HepG2 (cell line): ENCODE results near the gene MYBPC2. TPM values are rescaled to one million over a fixed set of nuclear protein-coding genes. Genes with fewer than 3 reads are reported as not detected.

Experiments
- ATAC-seq: fragments of 200-7000 bp; cut with Tn5 transposase; 3 replicates; pipeline ENCODE4 v1.9.1; 2020; ENCODE audit warnings: mild to moderate bottlenecking, moderate library complexity
- BruUV-seq: library from RNA; stranded (reverse); fragments of 400-500 nt; replicated peaks from 2 replicates; lab custom pipeline; 2021; lab: Mats Ljungman, UMichigan
- CTCF ChIA-PET: fragments of 300-600 bp; formaldehyde crosslinking; extraction: SDS; loops from one replicate; lab custom pipeline; 2021; ENCODE audit warnings: low total read pairs, inconsistent platforms, low intra/inter-chr PET ratio; lab: Yijun Ruan, JAX
- POLR2A ChIA-PET: fragments of 350-600 bp; sonication (Branson Sonifier 250); formaldehyde crosslinking; loops from one replicate; lab custom pipeline; 2020; ENCODE audit warnings: antibody characterized with exemption, inconsistent platforms; lab: Yijun Ruan, JAX
- DNase-seq: peaks from one replicate; pipeline ENCODE4 v3.0.0-alpha.2; 2015; ENCODE audit warnings: low spot score
- FAIRE-seq: peaks from 3 replicates; lab custom pipeline; 2011; peaks lifted over from hg19 to GRCh38; lab: Jason Lieb, UNC
- H2AFZ ChIP-seq: one replicate; pipeline ENCODE4 v1.6.1; 2011; ENCODE audit warnings: low read length, inconsistent platforms
- H3K27ac ChIP-seq: fragments of 300-600 bp; 3 replicates; pipeline ENCODE4 v1.8.0; 2011; ENCODE audit warnings: mixed run types, mild to moderate bottlenecking, mixed read lengths, low read length, inconsistent platforms; ENCODE audit not compliant: insufficient read depth; ENCODE audit errors: extremely low read length
- H3K27me3 ChIP-seq, 2 experiments: fragments of 200-600 bp in 1 of 2; 2 replicates in 1 of 2; 3 replicates in 1 of 2; pipeline versions ENCODE4 v1.6.0 to v1.8.0; 2011; ENCODE audit warnings: low read length in 2 of 2, mild to moderate bottlenecking in 2 of 2, moderate library complexity in 2 of 2, inconsistent platforms in 1 of 2; ENCODE audit not compliant: insufficient read depth in 2 of 2, control insufficient read depth in 1 of 2
- H3K36me3 ChIP-seq, 2 experiments: fragments of 200-600 bp in 1 of 2; replicated peaks in 1 of 2; 2 replicates in 1 of 2; 3 replicates in 1 of 2; pipeline versions ENCODE4 v1.5.1 to v1.8.0; 2011; ENCODE audit warnings: low read length in 2 of 2, inconsistent platforms in 1 of 2; ENCODE audit not compliant: insufficient read depth in 2 of 2, control insufficient read depth in 1 of 2
- H3K4me1 ChIP-seq: 2 replicates; pipeline ENCODE4 v1.5.1; 2012; ENCODE audit warnings: low read length, inconsistent platforms; ENCODE audit not compliant: insufficient read depth
- H3K4me2 ChIP-seq: 2 replicates; pipeline ENCODE4 v1.6.0; 2011; ENCODE audit warnings: low read depth, low read length, inconsistent platforms
- H3K4me3 ChIP-seq, 3 experiments: fragments of 200-600 bp in 1 of 3; sonication (generic), shearing (Covaris generic) in 1 of 3; replicated peaks in 1 of 3; 2 replicates each; pipeline ENCODE4 v1.5.1; 2011 to 2016; ENCODE audit warnings: low read length in 3 of 3, inconsistent platforms in 2 of 3, low read depth in 2 of 3, mild to moderate bottlenecking in 2 of 3, control low read depth in 1 of 3, mixed read lengths in 1 of 3; ENCODE audit not compliant: insufficient read depth in 1 of 3
- H3K79me2 ChIP-seq: one replicate; pipeline ENCODE4 v1.6.1; 2011; ENCODE audit warnings: low read length, inconsistent platforms; ENCODE audit not compliant: insufficient read depth
- H3K9ac ChIP-seq: 2 replicates; pipeline ENCODE4 v1.6.0; 2011; ENCODE audit warnings: mild to moderate bottlenecking, low read depth, low read length, inconsistent platforms; ENCODE audit not compliant: insufficient read depth
- H3K9me3 ChIP-seq: 2 replicates; pipeline ENCODE4 v1.5.1; 2012; ENCODE audit warnings: mild to moderate bottlenecking, low read length
- H4K20me1 ChIP-seq: 2 replicates; pipeline ENCODE4 v1.6.0; 2011; ENCODE audit warnings: inconsistent platforms, mild to moderate bottlenecking, low read length, moderate library complexity; ENCODE audit not compliant: insufficient read depth
- AGO2 ChIP-seq: fragments of 200-400 bp; formaldehyde crosslinking; optimal IDR thresholded peaks from 2 replicates; pipeline ENCODE3; 2017; ENCODE audit warnings: mild to moderate bottlenecking, low read depth, low read length, moderate library complexity
- BCL6 ChIP-seq: IDR thresholded peaks from 2 replicates; pipeline ENCODE4 v1.6.1; 2016; ENCODE audit warnings: missing genetic modification reagents, missing compliant biosample characterization
- HCFC1 ChIP-seq: fragments of 150-350 bp; IDR thresholded peaks from 2 replicates; pipeline ENCODE4 v1.6.1; 2014; ENCODE audit warnings: low read depth, low read length
- HMG20A ChIP-seq: IDR thresholded peaks from 2 replicates; pipeline ENCODE4 v1.6.1; 2016; ENCODE audit warnings: borderline replicate concordance
- KDM2A ChIP-seq: sonication (generic); formaldehyde crosslinking; IDR thresholded peaks from 2 replicates; pipeline ENCODE4 v1.4.0; 2020; ENCODE audit warnings: low read depth, missing genetic modification reagents, borderline replicate concordance
- MTA1 ChIP-seq: sonication (generic); formaldehyde crosslinking; IDR thresholded peaks from 2 replicates; pipeline ENCODE4 v1.4.0; 2020; ENCODE audit warnings: missing genetic modification reagents, mild to moderate bottlenecking, borderline replicate concordance
- PRPF4 ChIP-seq: fragments of 200-400 bp; formaldehyde crosslinking; IDR thresholded peaks from 2 replicates; pipeline ENCODE4 v1.6.1; 2016; ENCODE audit warnings: low read length, low read depth; ENCODE audit not compliant: poor library complexity, severe bottlenecking
- SP1 ChIP-seq, 2 experiments: fragments of 450-650 bp in 1 of 2; sonication (generic) in 1 of 2; formaldehyde crosslinking in 1 of 2; IDR thresholded peaks; 2 replicates each; pipeline versions ENCODE4 v1.4.0 to v1.6.1; 2016 to 2020; ENCODE audit warnings: missing genetic modification reagents in 1 of 2
- TEAD3 ChIP-seq: optimal IDR thresholded peaks from 2 replicates; pipeline ENCODE3; 2016; ENCODE audit warnings: borderline replicate concordance
- THAP11 ChIP-seq: IDR thresholded peaks from 2 replicates; pipeline ENCODE4 v1.6.1; 2016; ENCODE audit warnings: missing biosample characterization, missing genetic modification reagents
- XBP1 ChIP-seq: sonication (generic); formaldehyde crosslinking; IDR thresholded peaks from 2 replicates; pipeline ENCODE4 v1.5.0; 2020; ENCODE audit warnings: missing genetic modification reagents
- ZFP36 ChIP-seq: fragments of 150-350 bp; IDR thresholded peaks from 2 replicates; pipeline ENCODE4 v1.6.1; 2018; ENCODE audit warnings: borderline replicate concordance, low read length, low read depth; ENCODE audit not compliant: partially characterized antibody
- ZFX ChIP-seq: sonication (generic); formaldehyde crosslinking; IDR thresholded peaks from 2 replicates; pipeline ENCODE4 v1.4.0; 2020; ENCODE audit warnings: mild to moderate bottlenecking, low read depth, missing genetic modification reagents, moderate library complexity
- ZMAT3 ChIP-seq: sonication (generic); formaldehyde crosslinking; conservative IDR thresholded peaks from 2 replicates; pipeline ENCODE4 v1.7.0; 2021; ENCODE audit warnings: missing genetic modification reagents
- ZMYM3 ChIP-seq: sonication (generic); formaldehyde crosslinking; IDR thresholded peaks from 2 replicates; pipeline ENCODE4 v1.5.1; 2020; ENCODE audit warnings: mild to moderate bottlenecking, missing genetic modification reagents
- ZNF598 ChIP-seq: sonication (generic); formaldehyde crosslinking; IDR thresholded peaks from 2 replicates; pipeline ENCODE4 v1.5.1; 2020; ENCODE audit warnings: mild to moderate bottlenecking, missing genetic modification reagents, borderline replicate concordance
- ZNF607 ChIP-seq: sonication (generic); formaldehyde crosslinking; IDR thresholded peaks from 2 replicates; pipeline ENCODE4 v1.5.1; 2020; ENCODE audit warnings: missing genetic modification reagents, mild to moderate bottlenecking, borderline replicate concordance
- WGBS: methylation state at CpG from one replicate; pipeline ENCODE4 v1.1.6; 2017; ENCODE audit warnings: low lambda C conversion rate; 5-methylcytosine and 5-hydroxymethylcytosine counted together
- in situ Hi-C: cut with HindIII; loops from 2 replicates; pipeline ENCODE4 v1.10.0; 2017; ENCODE audit warnings: low pct_unique_long_range_greater_than_20kb; ENCODE audit not compliant: extremely low pct_ligation_motif_present
- intact Hi-C: fragments of 100-400 bp; cut with micrococcal nuclease; formaldehyde crosslinking; loops from one replicate; pipeline ENCODE4 v1.10.0; 2022; ENCODE audit not compliant: unreplicated experiment
- polyA plus RNA-seq, 8 experiments: library from polyadenylated mRNA; depleted of rRNA in 3 of 8; stranded (reverse) in 7 of 8; unstranded in 1 of 8; fragments of >200 nt; fragmentation: Illumina TruSeq in 4 of 8; extraction: Trizol in 4 of 8; gene quantifications; 2 replicates each; pipeline versions ENCODE4 v1.2.1 to v1.2.3, GENCODE V29; 2011 to 2016; ENCODE audit warnings: low read depth in 4 of 8, missing spikeins in 1 of 8, mixed read lengths in 1 of 8; ENCODE audit not compliant: insufficient read depth in 1 of 8
- total RNA-seq, 5 experiments: library from RNA; depleted of rRNA; stranded (reverse); fragments of >200 nt; fragmentation: Illumina TruSeq; extraction: Trizol; gene quantifications; 2 replicates each; pipeline ENCODE4 v1.2.3, GENCODE V29; 2016; ENCODE audit warnings: low read depth in 1 of 5
- TF ChIP-seq, protein P1 (sequence below): sonication (generic); formaldehyde crosslinking; IDR thresholded peaks from 2 replicates; pipeline ENCODE4 v1.4.0; 2020; ENCODE audit warnings: missing genetic modification reagents
- TF ChIP-seq, protein P2 (sequence below): sonication (generic); formaldehyde crosslinking; conservative IDR thresholded peaks from 2 replicates; pipeline ENCODE4 v1.4.0; 2020; ENCODE audit warnings: mild to moderate bottlenecking, missing genetic modification reagents, moderate library complexity

The MYBPC2 gene
- total and polyA plus RNA-seq, 2 of the 13 experiments (the other 11 are each of a cell fraction or from before 2014, with no cell fraction given): not detected

DNA sequence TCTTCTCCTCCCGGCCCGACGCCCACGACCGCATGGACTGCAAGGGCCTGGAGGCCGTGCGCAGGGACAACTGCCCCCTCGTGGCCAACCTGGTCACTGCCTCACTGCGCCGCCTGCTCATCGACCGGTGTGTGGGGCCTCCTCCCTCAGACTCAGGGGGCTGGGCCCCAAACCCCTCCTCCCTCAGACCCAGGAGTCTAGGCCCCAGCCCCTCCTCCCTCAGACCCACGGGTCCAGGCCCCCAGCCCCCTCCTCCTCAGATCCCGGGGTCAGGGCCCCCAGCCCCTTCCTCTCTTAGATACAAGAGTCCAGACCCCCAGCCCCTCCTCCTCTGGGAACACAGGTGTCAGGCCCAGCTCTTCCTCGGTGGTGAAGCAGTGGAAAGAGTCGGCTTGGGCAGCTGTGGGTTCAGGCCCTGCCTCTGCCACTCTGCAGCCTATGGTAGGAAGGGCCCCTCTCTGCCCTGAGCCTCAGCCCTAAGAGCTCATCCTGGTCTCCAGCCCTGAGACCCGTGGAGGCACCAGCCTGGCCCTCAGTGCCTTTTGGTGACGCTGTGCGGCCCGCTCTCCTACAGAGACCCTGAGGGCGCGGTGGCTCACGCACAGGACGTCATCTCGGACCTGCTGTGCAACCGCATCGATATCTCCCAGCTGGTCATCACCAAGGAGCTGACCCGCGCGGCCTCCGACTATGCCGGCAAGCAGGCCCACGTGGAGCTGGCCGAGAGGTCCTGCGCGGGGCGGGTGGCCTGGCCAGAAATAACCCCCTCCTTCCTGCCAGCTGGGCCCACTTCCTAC lies 17.6 kb upstream of the MYBPC2 start:
- no TSS peak for BruUV-seq
- FAIRE-seq (no peak), ATAC-seq (peak; percentile 81), DNase-seq (peak; percentile 33)
- no peak overlapping the region for H2AFZ ChIP-seq
- H3K9ac ChIP-seq: no peak overlapping the region
- 43% methylated on average over 10 of the region's 37 CpGs for WGBS
- POLR2A ChIA-PET: no interaction called here
- no peaks in the 10 kb centered on the region for H4K20me1 ChIP-seq
- H3K27ac ChIP-seq: no peak overlapping the region
- intact Hi-C loops: loop anchor here (1.0 kb wide), 1 partner anchor 47 kb away; no protein-coding TSS in a partner anchor
- H3K79me2 ChIP-seq: no peaks in the 10 kb centered on the region
- H3K4me1 ChIP-seq: peaks cover 13% of the 10 kb centered on the region
- H3K9me3 ChIP-seq: no peaks in the 10 kb centered on the region
- in situ Hi-C loops: no loop called here
- peaks cover 1 to 4% of the 10 kb centered on the region in 2 experiments; a peak in 2 of 5 replicates for H3K36me3 ChIP-seq
- H3K4me3 ChIP-seq: no peak overlapping the region
- CTCF ChIA-PET: interaction anchor here (1.8 kb wide), 1 partner anchor 46 kb away, joined by 12 read pairs; no protein-coding TSS in a partner anchor
- no peak overlapping the region for H3K4me2 ChIP-seq
- H3K27me3 ChIP-seq: no peaks in the 10 kb centered on the region
- TF ChIP-seq ZMAT3 (CRISPR knock-in tag): no peak
- peak; percentile 23; the same call in 1 of the 2 replicates for TF ChIP-seq ZMYM3 (CRISPR knock-in tag)
- TF ChIP-seq ZFX: peak; percentile 67
- peak; percentile 92 for TF ChIP-seq ZFP36
- TF ChIP-seq PRPF4: no peak
- no peak for TF ChIP-seq HMG20A
- TF ChIP-seq THAP11 (CRISPR knock-in tag): peak; percentile 30; the same call in 1 of the 2 replicates
- TF ChIP-seq TEAD3 (CRISPR knock-in tag): peak; percentile 37
- TF ChIP-seq ZNF598 (CRISPR knock-in tag): peak; percentile 53; the same call in 1 of the 2 replicates
- no peak for TF ChIP-seq HCFC1
- TF ChIP-seq MTA1 (CRISPR knock-in tag): peak; percentile 11; the same call in 1 of the 2 replicates
- TF ChIP-seq AGO2: peak; percentile 52
- TF ChIP-seq ZNF607: no peak
- TF ChIP-seq BCL6 (CRISPR knock-in tag): 0 out of 2 replicates have a peak, but pooled peaks have one; percentile 18
- TF ChIP-seq XBP1 (CRISPR knock-in tag): no peak
- peak; percentile 51; the same call in 1 of the 2 replicates for TF ChIP-seq KDM2A
- no peak for TF ChIP-seq SP1 (IDR thresholded peaks at IDR 0.05)
- TF ChIP-seq SP1 (CRISPR knock-in tag; IDR thresholded peaks at IDR 0.05): no peak
- TF ChIP-seq, protein P1, sequence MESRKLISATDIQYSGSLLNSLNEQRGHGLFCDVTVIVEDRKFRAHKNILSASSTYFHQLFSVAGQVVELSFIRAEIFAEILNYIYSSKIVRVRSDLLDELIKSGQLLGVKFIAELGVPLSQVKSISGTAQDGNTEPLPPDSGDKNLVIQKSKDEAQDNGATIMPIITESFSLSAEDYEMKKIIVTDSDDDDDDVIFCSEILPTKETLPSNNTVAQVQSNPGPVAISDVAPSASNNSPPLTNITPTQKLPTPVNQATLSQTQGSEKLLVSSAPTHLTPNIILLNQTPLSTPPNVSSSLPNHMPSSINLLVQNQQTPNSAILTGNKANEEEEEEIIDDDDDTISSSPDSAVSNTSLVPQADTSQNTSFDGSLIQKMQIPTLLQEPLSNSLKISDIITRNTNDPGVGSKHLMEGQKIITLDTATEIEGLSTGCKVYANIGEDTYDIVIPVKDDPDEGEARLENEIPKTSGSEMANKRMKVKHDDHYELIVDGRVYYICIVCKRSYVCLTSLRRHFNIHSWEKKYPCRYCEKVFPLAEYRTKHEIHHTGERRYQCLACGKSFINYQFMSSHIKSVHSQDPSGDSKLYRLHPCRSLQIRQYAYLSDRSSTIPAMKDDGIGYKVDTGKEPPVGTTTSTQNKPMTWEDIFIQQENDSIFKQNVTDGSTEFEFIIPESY (CRISPR knock-in tag): peak; percentile 99
- TF ChIP-seq, protein P2, sequence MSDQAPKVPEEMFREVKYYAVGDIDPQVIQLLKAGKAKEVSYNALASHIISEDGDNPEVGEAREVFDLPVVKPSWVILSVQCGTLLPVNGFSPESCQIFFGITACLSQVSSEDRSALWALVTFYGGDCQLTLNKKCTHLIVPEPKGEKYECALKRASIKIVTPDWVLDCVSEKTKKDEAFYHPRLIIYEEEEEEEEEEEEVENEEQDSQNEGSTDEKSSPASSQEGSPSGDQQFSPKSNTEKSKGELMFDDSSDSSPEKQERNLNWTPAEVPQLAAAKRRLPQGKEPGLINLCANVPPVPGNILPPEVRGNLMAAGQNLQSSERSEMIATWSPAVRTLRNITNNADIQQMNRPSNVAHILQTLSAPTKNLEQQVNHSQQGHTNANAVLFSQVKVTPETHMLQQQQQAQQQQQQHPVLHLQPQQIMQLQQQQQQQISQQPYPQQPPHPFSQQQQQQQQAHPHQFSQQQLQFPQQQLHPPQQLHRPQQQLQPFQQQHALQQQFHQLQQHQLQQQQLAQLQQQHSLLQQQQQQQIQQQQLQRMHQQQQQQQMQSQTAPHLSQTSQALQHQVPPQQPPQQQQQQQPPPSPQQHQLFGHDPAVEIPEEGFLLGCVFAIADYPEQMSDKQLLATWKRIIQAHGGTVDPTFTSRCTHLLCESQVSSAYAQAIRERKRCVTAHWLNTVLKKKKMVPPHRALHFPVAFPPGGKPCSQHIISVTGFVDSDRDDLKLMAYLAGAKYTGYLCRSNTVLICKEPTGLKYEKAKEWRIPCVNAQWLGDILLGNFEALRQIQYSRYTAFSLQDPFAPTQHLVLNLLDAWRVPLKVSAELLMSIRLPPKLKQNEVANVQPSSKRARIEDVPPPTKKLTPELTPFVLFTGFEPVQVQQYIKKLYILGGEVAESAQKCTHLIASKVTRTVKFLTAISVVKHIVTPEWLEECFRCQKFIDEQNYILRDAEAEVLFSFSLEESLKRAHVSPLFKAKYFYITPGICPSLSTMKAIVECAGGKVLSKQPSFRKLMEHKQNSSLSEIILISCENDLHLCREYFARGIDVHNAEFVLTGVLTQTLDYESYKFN: 0 out of 2 replicates have a peak, but pooled peaks have one; percentile 25
